ENCODE results near the gene SCN3A. TPM values are rescaled to one million over a fixed set of nuclear protein-coding genes. Genes with fewer than 3 reads are reported as not detected.

Gene SCN3A
- total and polyA plus RNA-seq, 2 of the 4 experiments (the other 2 are of a cell fraction): 0.26 to 0.90 TPM

- H4K20me1 ChIP-seq (ENCODE audit: insufficient read depth, low read length): no peaks in the 10 kb centered on the region
- H3K36me3 ChIP-seq (ENCODE audit: control insufficient read depth, insufficient read depth, low read length): no peaks in the 10 kb centered on the region
- CTCF ChIA-PET: interaction anchor here (0.6 kb wide), 1 partner anchor 842 kb away, joined by 4 read pairs; no protein-coding TSS in a partner anchor
- H3K27ac ChIP-seq (ENCODE audit: insufficient read depth, low read length): no peak overlapping the region
- in situ Hi-C loops (cut with MboI; ENCODE audit: low sequenced_read_pairs): no loop called here
- H3K56ac ChIP-seq (ENCODE audit: extremely low read depth, insufficient read depth, low read length): no peak overlapping the region
- no peak overlapping the region for H2BK20ac ChIP-seq (ENCODE audit: low read depth, low read length)
- H3K27me3 ChIP-seq (ENCODE audit: control insufficient read depth, insufficient read depth, low read length): no peaks in the 10 kb centered on the region
- no peak overlapping the region for H3K4me3 ChIP-seq (ENCODE audit: insufficient read depth, low read depth, low read length)
- ATAC-seq (ENCODE audit: low read depth) (no peak), DNase-seq (no peak)
- no peak overlapping the region for H2BK5ac ChIP-seq (ENCODE audit: low read depth, low read length, poor library complexity, severe bottlenecking)
- H3K4me2 ChIP-seq (ENCODE audit: low read depth, low read length): no peak overlapping the region
- H3K23ac ChIP-seq (ENCODE audit: low read depth, low read length): no peak overlapping the region
- no peak overlapping the region for H4K8ac ChIP-seq (ENCODE audit: low read depth in 2 of 2, low read length in 2 of 2)
- no peaks in the 10 kb centered on the region for H3K4me1 ChIP-seq (ENCODE audit: control insufficient read depth, insufficient read depth, low read length)
- no peak overlapping the region for H3K4ac ChIP-seq (ENCODE audit: low read depth, low read length)
- no peak overlapping the region for H4K91ac ChIP-seq (ENCODE audit: insufficient read depth, low read depth, low read length)
- H2AK5ac ChIP-seq (ENCODE audit: low read depth, low read length): no peak overlapping the region
- no peak for TF ChIP-seq RCOR1 (IDR thresholded peaks at IDR 0.05; ENCODE audit: insufficient replicate concordance, low read length)
- TF ChIP-seq CEBPB (IDR thresholded peaks at IDR 0.05; ENCODE audit: low read depth, low read length): no peak
- no peak for TF ChIP-seq MAZ (IDR thresholded peaks at IDR 0.05; ENCODE audit: borderline replicate concordance, low read depth, low read length)
- no peak for TF ChIP-seq MAFK (IDR thresholded peaks at IDR 0.05; ENCODE audit: low read depth, low read length)
- no peak for TF ChIP-seq BHLHE40 (IDR thresholded peaks at IDR 0.05; ENCODE audit: low read depth, low read length)
- TF ChIP-seq USF2 (IDR thresholded peaks at IDR 0.05; ENCODE audit: low read depth, low read length): no peak
- H3K9ac ChIP-seq (ENCODE audit: low read depth, low read length): no peak overlapping the region
- no CpG with 5 or more reads among the region's 2 CpGs for WGBS, 2 experiments (ENCODE audit: extremely low coverage in 2 of 2, insufficient read length in 1 of 2)
- H3K14ac ChIP-seq (replicated peaks; ENCODE audit: low read depth, low read length): no peak overlapping the region
- no peak overlapping the region for H2BK15ac ChIP-seq (ENCODE audit: low read depth, low read length)
- no peak overlapping the region for H3K18ac ChIP-seq (ENCODE audit: low read depth, low read length)
- H2BK120ac ChIP-seq (ENCODE audit: low read depth, low read length): no peak overlapping the region
- no peaks in the 10 kb centered on the region for H3K79me1 ChIP-seq (ENCODE audit: low read depth in 1 of 2, low read length in 2 of 2)
- dilution Hi-C loops (cut with HindIII; ENCODE audit: low sequenced_read_pairs, unreplicated experiment): no loop called here
- no peaks in the 10 kb centered on the region for H3K9me1 ChIP-seq (ENCODE audit: insufficient read depth, low read length)
- intact Hi-C loops (cut with micrococcal nuclease): no loop called here
- POLR2A ChIA-PET (ENCODE audit: unreplicated experiment): no interaction called here
- no peaks in the 10 kb centered on the region for H3K9me3 ChIP-seq (ENCODE audit: control insufficient read depth, insufficient read depth, low read length)
- no peak overlapping the region for H2AFZ ChIP-seq (replicated peaks; ENCODE audit: low read length, poor library complexity)
- BruUV-seq (replicated peaks): no TSS peak
- no peak overlapping the region for H4K5ac ChIP-seq (ENCODE audit: low read depth, low read length)
- H2AK9ac ChIP-seq (replicated peaks; ENCODE audit: low read depth, low read length, poor library complexity): no peak overlapping the region
These were observed 143.4 kb downstream of the SCN3A start for GRCh38 chr2:165060411-165060810.

All from IMR-90 (cell line).